IMR-90 (cell line): ENCODE measurements around the gene SLC39A11. TPM values are rescaled to one million over a fixed set of nuclear protein-coding genes. Genes with fewer than 3 reads are reported as not detected.

Experiments used
- ATAC-seq: fragments of 200-7000 bp; cut with Tn5 transposase; 2 replicates; pipeline ENCODE4 v1.9.1; 2020; ENCODE audit warnings: low read depth, mild to moderate bottlenecking, moderate library complexity
- BruUV-seq: library from RNA; stranded (reverse); fragments of 400-500 nt; replicated peaks from 2 replicates; lab custom pipeline; 2021; lab: Mats Ljungman, UMichigan
- CTCF ChIA-PET: fragments of 300-600 bp; formaldehyde crosslinking; extraction: SDS; loops from one replicate; lab custom pipeline; 2021; ENCODE audit warnings: antibody characterized with exemption; lab: Yijun Ruan, JAX
- POLR2A ChIA-PET: fragments of 300-600 bp; sonication (Branson Sonifier 250); formaldehyde crosslinking; loops from one replicate; lab custom pipeline; 2022; ENCODE audit warnings: antibody characterized with exemption; ENCODE audit not compliant: unreplicated experiment; lab: Charles Lee
- DNase-seq: peaks from one replicate; pipeline ENCODE4 v3.0.0; 2013
- H2AFZ ChIP-seq: replicated peaks from 2 replicates; pipeline ENCODE3; 2013; ENCODE audit warnings: low read length, mild to moderate bottlenecking; ENCODE audit not compliant: poor library complexity
- H2AK5ac ChIP-seq: 2 replicates; pipeline ENCODE4 v1.6.1; 2013; ENCODE audit warnings: low read depth, low read length, inconsistent platforms
- H2AK9ac ChIP-seq: replicated peaks from 2 replicates; pipeline ENCODE3; 2013; ENCODE audit warnings: mild to moderate bottlenecking, low read depth, low read length, moderate library complexity; ENCODE audit not compliant: poor library complexity
- H2BK120ac ChIP-seq: 2 replicates; pipeline ENCODE4 v1.6.1; 2013; ENCODE audit warnings: low read depth, low read length, inconsistent platforms
- H2BK15ac ChIP-seq: 3 replicates; pipeline ENCODE4 v1.6.1; 2013; ENCODE audit warnings: low read depth, low read length, inconsistent platforms
- H2BK20ac ChIP-seq: 2 replicates; pipeline ENCODE4 v1.6.1; 2013; ENCODE audit warnings: low read depth, mild to moderate bottlenecking, inconsistent platforms, low read length, moderate library complexity
- H2BK5ac ChIP-seq: 2 replicates; pipeline ENCODE4 v1.6.1; 2013; ENCODE audit warnings: mild to moderate bottlenecking, low read depth, low read length, inconsistent platforms; ENCODE audit not compliant: poor library complexity, severe bottlenecking
- H3K14ac ChIP-seq: replicated peaks from 2 replicates; pipeline ENCODE4 v1.6.1; 2013; ENCODE audit warnings: low read depth, low read length, inconsistent platforms
- H3K18ac ChIP-seq: 2 replicates; pipeline ENCODE4 v1.6.1; 2013; ENCODE audit warnings: low read depth, low read length, control low read depth
- H3K23ac ChIP-seq: 2 replicates; pipeline ENCODE4 v1.6.1; 2013; ENCODE audit warnings: low read depth, low read length, inconsistent platforms
- H3K27ac ChIP-seq: 2 replicates; pipeline ENCODE4 v1.5.1; 2013; ENCODE audit warnings: mild to moderate bottlenecking, control low read depth, low read length; ENCODE audit not compliant: insufficient read depth
- H3K27me3 ChIP-seq: 2 replicates; pipeline ENCODE4 v1.6.1; 2013; ENCODE audit warnings: low read length; ENCODE audit not compliant: control insufficient read depth, insufficient read depth
- H3K36me3 ChIP-seq: 2 replicates; pipeline ENCODE4 v1.6.1; 2013; ENCODE audit warnings: low read length, mixed read lengths; ENCODE audit not compliant: control insufficient read depth, insufficient read depth
- H3K4ac ChIP-seq: 2 replicates; pipeline ENCODE4 v1.6.1; 2013; ENCODE audit warnings: low read depth, low read length, inconsistent platforms
- H3K4me1 ChIP-seq: 2 replicates; pipeline ENCODE4 v1.6.1; 2013; ENCODE audit warnings: low read length, mixed read lengths; ENCODE audit not compliant: control insufficient read depth, insufficient read depth
- H3K4me2 ChIP-seq: 2 replicates; pipeline ENCODE4 v1.6.1; 2013; ENCODE audit warnings: low read depth, mild to moderate bottlenecking, control low read depth, low read length, moderate library complexity
- H3K4me3 ChIP-seq: 2 replicates; pipeline ENCODE4 v1.5.1; 2013; ENCODE audit warnings: low read depth, mild to moderate bottlenecking, control low read depth, low read length, moderate library complexity; ENCODE audit not compliant: insufficient read depth
- H3K56ac ChIP-seq: 2 replicates; pipeline ENCODE4 v1.6.1; 2013; ENCODE audit warnings: low read length, inconsistent platforms; ENCODE audit not compliant: insufficient read depth; ENCODE audit errors: extremely low read depth
- H3K79me1 ChIP-seq, 2 experiments: 2 replicates each; pipeline ENCODE4 v1.6.1; 2013; ENCODE audit warnings: low read length in 2 of 2, inconsistent platforms in 1 of 2, low read depth in 1 of 2
- H3K9ac ChIP-seq: 2 replicates; pipeline ENCODE4 v1.6.1; 2013; ENCODE audit warnings: low read depth, low read length, control low read depth
- H3K9me1 ChIP-seq: 2 replicates; pipeline ENCODE4 v1.6.1; 2013; ENCODE audit warnings: low read length, inconsistent platforms; ENCODE audit not compliant: insufficient read depth
- H3K9me3 ChIP-seq: 2 replicates; pipeline ENCODE4 v1.6.1; 2013; ENCODE audit warnings: low read length; ENCODE audit not compliant: control insufficient read depth, insufficient read depth
- H4K20me1 ChIP-seq: 2 replicates; pipeline ENCODE4 v1.6.1; 2013; ENCODE audit warnings: low read length, inconsistent platforms; ENCODE audit not compliant: insufficient read depth
- H4K5ac ChIP-seq: 2 replicates; pipeline ENCODE4 v1.6.1; 2013; ENCODE audit warnings: mild to moderate bottlenecking, low read depth, low read length, control low read depth
- H4K8ac ChIP-seq, 2 experiments: 2 replicates each; pipeline ENCODE4 v1.6.1; 2013; ENCODE audit warnings: low read depth in 2 of 2, low read length in 2 of 2, control low read depth in 1 of 2, inconsistent platforms in 1 of 2
- H4K91ac ChIP-seq: 2 replicates; pipeline ENCODE4 v1.6.1; 2013; ENCODE audit warnings: low read depth, low read length, inconsistent platforms; ENCODE audit not compliant: insufficient read depth
- MXI1 ChIP-seq: IDR thresholded peaks from 2 replicates; pipeline ENCODE4 v1.6.1; 2012; ENCODE audit warnings: low read depth, mild to moderate bottlenecking, low read length, moderate library complexity, borderline replicate concordance
- WGBS, 2 experiments: methylation state at CpG; one replicate each; pipeline versions ENCODE4 v1.1.5 to v1.1.7; 2013; ENCODE audit warnings: missing lambda C conversion rate in 2 of 2; ENCODE audit not compliant: insufficient read length in 1 of 2; ENCODE audit errors: extremely low coverage in 2 of 2; 5-methylcytosine and 5-hydroxymethylcytosine counted together
- dilution Hi-C: fragments of 300-500 bp; cut with HindIII; formaldehyde crosslinking; loops from one replicate; pipeline ENCODE4 v1.14.3; 2018; ENCODE audit warnings: low sequenced_read_pairs; ENCODE audit not compliant: unreplicated experiment
- in situ Hi-C: fragments of 300-500 bp; cut with MboI; formaldehyde crosslinking; loops from 3 replicates; pipeline ENCODE4 v1.14.3; 2019; ENCODE audit warnings: low sequenced_read_pairs, inconsistent platforms, mixed read lengths
- intact Hi-C: fragments of 100-400 bp; cut with micrococcal nuclease; formaldehyde crosslinking; loops from 2 replicates; pipeline ENCODE4 v1.10.0; 2022
- polyA plus RNA-seq, 3 experiments: library from polyadenylated mRNA; depleted of rRNA; stranded (reverse); fragments of >200 nt; gene quantifications; 2 replicates each; pipeline ENCODE4 v1.2.3, GENCODE V29; 2012; ENCODE audit warnings: low replicate concordance in 1 of 3
- total RNA-seq: library from RNA; depleted of rRNA; stranded (reverse); fragments of >200 nt; gene quantifications from 2 replicates; pipeline ENCODE4 v1.2.3, GENCODE V29; 2012

Gene SLC39A11
- total and polyA plus RNA-seq, 2 of the 4 experiments (the other 2 are of a cell fraction) = 8.8 to 14.3 TPM

DNA sequence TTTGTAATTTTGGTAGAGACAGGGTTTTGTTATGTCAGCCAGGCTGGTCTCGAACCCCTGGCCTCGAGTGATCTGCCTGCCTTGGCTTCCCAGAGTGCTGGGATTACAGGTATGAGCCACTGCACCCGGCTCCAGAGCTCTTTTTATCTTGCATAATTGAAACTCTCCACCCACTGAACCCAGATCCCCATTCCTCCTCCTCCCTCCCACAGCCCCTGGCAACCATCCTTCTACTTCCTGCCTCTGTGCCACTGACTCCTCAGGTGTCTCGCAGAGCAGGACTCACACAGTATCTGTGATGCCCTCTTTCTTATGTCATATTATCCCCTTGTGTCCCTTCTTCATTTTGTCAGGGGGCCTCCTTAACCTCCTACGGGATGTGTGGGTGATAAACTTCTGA lies 340.7 kb downstream of the SLC39A11 start:
- Histone ChIP-seq H2BK5ac (no peak overlapping the region), H4K91ac (no peak overlapping the region), H3K9me1 (0 out of 2 replicates have a peak, but pooled peaks cover 2% of the 10 kb centered on the region), H3K56ac (no peak overlapping the region), H3K4me2 (no peak overlapping the region), H2BK120ac (no peak overlapping the region), H4K8ac (no peak overlapping the region), H3K9me3 (no peaks in the 10 kb centered on the region), H3K4me1 (no peaks in the 10 kb centered on the region), H4K5ac (no peak overlapping the region), H3K4me3 (no peak overlapping the region), H2BK15ac (no peak overlapping the region), H2BK20ac (no peak overlapping the region), H2AK5ac (no peak overlapping the region), H3K79me1 (no peaks in the 10 kb centered on the region), H2AK9ac (no peak overlapping the region), H4K20me1 (no peaks in the 10 kb centered on the region), H3K4ac (no peak overlapping the region), H3K14ac (no peak overlapping the region), H3K27me3 (no peaks in the 10 kb centered on the region), H3K27ac (no peak overlapping the region), H3K36me3 (no peaks in the 10 kb centered on the region), H2AFZ (no peak overlapping the region), H3K9ac (no peak overlapping the region), H3K18ac (no peak overlapping the region), H3K23ac (no peak overlapping the region)
- DNase-seq = no peak
- WGBS, 2 experiments = no CpG with 5 or more reads among the region's 5 CpGs
- POLR2A ChIA-PET = no interaction called here
- TF ChIP-seq MXI1 = no peak
- CTCF ChIA-PET = no interaction called here
- dilution Hi-C loops = no loop called here
- no TSS peak for BruUV-seq
- in situ Hi-C loops = no loop called here
- intact Hi-C loops = no loop called here
- no peak for ATAC-seq
